Prostate gland (tissue), 2 donors: Measurements from ENCODE around the gene RUSC2. TPM values are rescaled to one million over a fixed set of nuclear protein-coding genes. Genes with fewer than 3 reads are reported as not detected.

Experiments used
- DNase-seq: peaks from one replicate; pipeline ENCODE4 v3.0.0-alpha.2; 2019; ENCODE audit warnings: low spot score
- H3K27ac ChIP-seq, 2 donors: fragments of 200-600 bp; sonication (generic); 2 replicates each; pipeline ENCODE4 v1.5.1; 2017 to 2019
- H3K27me3 ChIP-seq: fragments of 200-600 bp; sonication (generic); replicated peaks from 2 replicates; pipeline ENCODE4 v1.5.1; 2019; ENCODE audit not compliant: insufficient read depth
- H3K36me3 ChIP-seq, 2 donors: fragments of 200-600 bp; sonication (generic); 1 replicate in 1 of 2; 2 replicates in 1 of 2; pipeline versions ENCODE4 v1.5.1 to v1.8.1; 2017 to 2019
- H3K4me1 ChIP-seq: fragments of 200-600 bp; sonication (generic); replicated peaks from 2 replicates; pipeline ENCODE4 v1.5.1; 2019
- H3K4me3 ChIP-seq, 2 donors: fragments of 200-600 bp; sonication (generic); 2 replicates each; pipeline ENCODE4 v1.5.1; 2017 to 2019
- H3K9me3 ChIP-seq: fragments of 200-600 bp; sonication (generic); 2 replicates; pipeline ENCODE4 v1.5.1; 2017
- CTCF ChIP-seq, 4 experiments: fragments of 200-600 bp in 2 of 4; fragments of 450-650 bp in 2 of 4; sonication (generic) in 2 of 4; IDR thresholded peaks; 1 replicate in 3 of 4; 2 replicates in 1 of 4; pipeline ENCODE4 v1.5.1; 2016 to 2019; ENCODE audit warnings: antibody characterized with exemption in 4 of 4, mild to moderate bottlenecking in 2 of 4, moderate library complexity in 2 of 4
- POLR2A ChIP-seq: fragments of 450-650 bp; IDR thresholded peaks from one replicate; pipeline ENCODE4 v1.6.1; 2016; ENCODE audit warnings: antibody characterized with exemption, mild to moderate bottlenecking
- POLR2AphosphoS5 ChIP-seq: sonication (generic); formaldehyde crosslinking; IDR thresholded peaks from one replicate; pipeline ENCODE4 v1.6.1; 2017; ENCODE audit warnings: antibody characterized with exemption
- WGBS: methylation state at CpG from one replicate; pipeline ENCODE4 v1.1.5; 2018; 5-methylcytosine and 5-hydroxymethylcytosine counted together
- intact Hi-C: fragments of 100-400 bp; cut with DNase I; formaldehyde crosslinking; loops from one replicate; pipeline ENCODE4 v1.14.2; 2022
- total RNA-seq, 2 donors: library from RNA; depleted of rRNA; stranded (reverse); fragments of >200 nt; gene quantifications; one replicate each; pipeline ENCODE4 v1.1.0, GENCODE V29; 2016

Gene RUSC2
- total RNA-seq, 2 donors from 2014 or later: 13.6 to 33.1 TPM

DNA sequence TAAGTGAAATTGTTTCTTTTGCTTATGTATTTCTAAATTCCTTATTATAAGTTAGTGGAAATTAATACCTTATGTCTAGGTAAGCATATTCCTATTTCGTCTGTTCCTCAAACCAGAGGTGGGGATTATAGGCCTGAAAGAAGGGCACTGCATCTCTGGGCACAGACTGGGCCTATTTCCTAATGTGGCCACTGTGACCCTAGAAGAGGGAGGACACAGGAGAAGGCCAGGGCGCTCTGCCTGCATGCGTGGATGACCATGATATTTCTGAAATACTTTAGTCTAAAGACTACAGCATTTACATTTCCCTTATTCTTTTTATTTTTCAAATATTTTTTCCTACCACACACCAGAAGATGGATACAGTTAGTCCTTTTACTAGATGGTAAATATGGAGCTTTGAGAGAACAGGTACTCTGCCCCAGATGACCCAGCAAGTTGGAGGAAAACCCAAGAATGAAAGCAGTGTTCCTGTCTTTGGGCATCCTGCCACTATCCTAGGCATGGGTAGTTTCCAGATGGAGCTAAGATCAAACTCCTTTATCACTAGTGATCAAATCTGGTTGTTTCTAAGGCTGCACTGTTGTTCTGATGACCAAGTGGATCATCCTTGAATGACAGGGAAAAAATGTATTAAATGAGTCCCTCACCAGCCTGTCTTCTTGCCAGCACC, 27.8 kb downstream of the RUSC2 start:
- H3K36me3 ChIP-seq: no peaks in the 10 kb centered on the region
- DNase-seq: peak; percentile 37
- no peaks in the 10 kb centered on the region for H3K9me3 ChIP-seq
- intact Hi-C loops: no loop called here
- no peaks in the 10 kb centered on the region for H3K27me3 ChIP-seq
- no peak overlapping the region for H3K4me3 ChIP-seq
- peaks cover 5% of the 10 kb centered on the region for H3K4me1 ChIP-seq
- H3K27ac ChIP-seq: peak overlapping the region; percentile 69 to 76
- WGBS: 89% methylated on average over 3 of the region's 3 CpGs
- TF ChIP-seq CTCF (IDR thresholded peaks at IDR 0.05) (no peak), POLR2AphosphoS5 (no peak), POLR2A (no peak)

- peak; percentile 57 for DNase-seq
- H3K27ac ChIP-seq: peak overlapping the region; percentile 69 to 76
- no peaks in the 10 kb centered on the region for H3K9me3 ChIP-seq
- H3K4me1 ChIP-seq: peaks cover 5% of the 10 kb centered on the region
- intact Hi-C loops: no loop called here
- WGBS: 20% methylated on average over 4 of the region's 4 CpGs
- no peaks in the 10 kb centered on the region for H3K27me3 ChIP-seq
- no peaks in the 10 kb centered on the region for H3K36me3 ChIP-seq
- no peak overlapping the region for H3K4me3 ChIP-seq
- TF ChIP-seq POLR2AphosphoS5 (peak; percentile 70), POLR2A (no peak), CTCF (IDR thresholded peaks at IDR 0.05) (no peak)
Observed at GRCh38 chr9:35518225-35518821, 28.4 kb downstream of the RUSC2 start.

GRCh38 chr9:35518981-35519679, 29.2 kb downstream of the RUSC2 start:
- DNase-seq: no peak
- 38% methylated on average over 5 of the region's 5 CpGs for WGBS
- TF ChIP-seq POLR2A: no peak
- TF ChIP-seq CTCF (IDR thresholded peaks at IDR 0.05): no peak
- TF ChIP-seq POLR2AphosphoS5: no peak
- H3K9me3 ChIP-seq: no peaks in the 10 kb centered on the region
- peaks cover 5% of the 10 kb centered on the region for H3K4me1 ChIP-seq
- H3K36me3 ChIP-seq: no peaks in the 10 kb centered on the region
- intact Hi-C loops: no loop called here
- peak overlapping the region; percentile 69 to 76 for H3K27ac ChIP-seq
- H3K4me3 ChIP-seq: no peak overlapping the region
- no peaks in the 10 kb centered on the region for H3K27me3 ChIP-seq

- Histone ChIP-seq H3K36me3 (no peaks in the 10 kb centered on the region), H3K4me1 (peaks cover 5% of the 10 kb centered on the region), H3K27me3 (no peaks in the 10 kb centered on the region), H3K4me3 (no peak overlapping the region), H3K9me3 (no peaks in the 10 kb centered on the region), H3K27ac (peak overlapping the region; percentile 69 to 76)
- 95% methylated on average over 1 of the region's 1 CpG for WGBS
- TF ChIP-seq POLR2AphosphoS5 (no peak), POLR2A (no peak)
- intact Hi-C loops: no loop called here
- no peak for DNase-seq
Observed at GRCh38 chr9:35519692-35520363, 29.9 kb downstream of the RUSC2 start.

GRCh38 chr9:35520364-35520710, 30.4 kb downstream of the RUSC2 start:
- intact Hi-C loops: no loop called here
- no peak for TF ChIP-seq POLR2AphosphoS5
- peaks cover 5% of the 10 kb centered on the region for H3K4me1 ChIP-seq
- no peaks in the 10 kb centered on the region for H3K9me3 ChIP-seq
- no peaks in the 10 kb centered on the region for H3K36me3 ChIP-seq
- no peaks in the 10 kb centered on the region for H3K27me3 ChIP-seq
- H3K27ac ChIP-seq: peak overlapping the region; percentile 69 to 76
- no peak overlapping the region for H3K4me3 ChIP-seq
- WGBS: 63% methylated on average over 1 of the region's 1 CpG
- DNase-seq: no peak
